H9 (cell line): Measurements from ENCODE around the gene TERC. TPM values are rescaled to one million over a fixed set of nuclear protein-coding genes. Genes with fewer than 3 reads are reported as not detected.

Experiments
- DNase-seq: peaks from one replicate; pipeline ENCODE4 v3.0.0-alpha.2; 2017
- H2AFZ ChIP-seq: one replicate; pipeline ENCODE4 v1.6.1; 2013; ENCODE audit warnings: mild to moderate bottlenecking, low read length, control low read depth, moderate library complexity
- H2AK5ac ChIP-seq: 2 replicates; pipeline ENCODE4 v1.6.1; 2013; ENCODE audit warnings: low read length, control low read depth, mixed read lengths; ENCODE audit not compliant: insufficient read length
- H2BK120ac ChIP-seq: one replicate; pipeline ENCODE4 v1.6.1; 2013; ENCODE audit warnings: low read depth, mild to moderate bottlenecking, low read length, control low read depth, inconsistent platforms; ENCODE audit not compliant: poor library complexity, severe bottlenecking
- H2BK12ac ChIP-seq: 2 replicates; pipeline ENCODE4 v1.6.1; 2013; ENCODE audit warnings: low read length, control low read depth, mixed read lengths, low read depth; ENCODE audit not compliant: insufficient read length
- H2BK15ac ChIP-seq: 2 replicates; pipeline ENCODE4 v1.6.1; 2013; ENCODE audit warnings: low read depth, low read length, control low read depth
- H2BK20ac ChIP-seq: one replicate; pipeline ENCODE4 v1.6.1; 2013; ENCODE audit warnings: low read depth, mild to moderate bottlenecking, low read length, control low read depth, inconsistent platforms; ENCODE audit not compliant: poor library complexity, severe bottlenecking
- H2BK5ac ChIP-seq: 2 replicates; pipeline ENCODE4 v1.6.1; 2013; ENCODE audit warnings: low read length, control low read depth, mixed read lengths; ENCODE audit not compliant: insufficient read length
- H3K14ac ChIP-seq: 2 replicates; pipeline ENCODE4 v1.6.1; 2013; ENCODE audit warnings: low read length, control low read depth; ENCODE audit not compliant: insufficient read depth
- H3K18ac ChIP-seq: 2 replicates; pipeline ENCODE4 v1.6.1; 2013; ENCODE audit warnings: low read depth, mild to moderate bottlenecking, mixed read lengths, low read length, control low read depth; ENCODE audit not compliant: insufficient read length
- H3K23ac ChIP-seq: 2 replicates; pipeline ENCODE4 v1.6.1; 2013; ENCODE audit warnings: low read length, control low read depth, mixed read lengths, low read depth; ENCODE audit not compliant: insufficient read length
- H3K23me2 ChIP-seq: 2 replicates; pipeline ENCODE4 v1.6.1; 2013; ENCODE audit warnings: low read depth, mild to moderate bottlenecking, mixed read lengths, low read length, control low read depth; ENCODE audit not compliant: insufficient read length, poor library complexity, severe bottlenecking
- H3K27ac ChIP-seq: 2 replicates; pipeline ENCODE4 v1.5.1; 2013; ENCODE audit warnings: low read length, control low read depth, mixed read lengths, low read depth; ENCODE audit not compliant: insufficient read length
- H3K27me3 ChIP-seq: 2 replicates; pipeline ENCODE4 v1.6.1; 2013; ENCODE audit warnings: low read length, control low read depth, inconsistent platforms; ENCODE audit not compliant: insufficient read depth
- H3K4ac ChIP-seq: 2 replicates; pipeline ENCODE4 v1.6.1; 2013; ENCODE audit warnings: low read depth, mild to moderate bottlenecking, control low read depth, inconsistent platforms, low read length, moderate library complexity
- H3K4me1 ChIP-seq: 2 replicates; pipeline ENCODE4 v1.6.1; 2013; ENCODE audit warnings: low read length, control low read depth, inconsistent platforms; ENCODE audit not compliant: insufficient read depth
- H3K4me2 ChIP-seq: 2 replicates; pipeline ENCODE4 v1.6.1; 2013; ENCODE audit warnings: low read length, control low read depth, mixed read lengths; ENCODE audit not compliant: insufficient read length, insufficient read depth
- H3K56ac ChIP-seq: 2 replicates; pipeline ENCODE4 v1.6.1; 2013; ENCODE audit warnings: low read depth, mild to moderate bottlenecking, mixed read lengths, low read length, control low read depth; ENCODE audit not compliant: insufficient read length
- H3K79me1 ChIP-seq: 2 replicates; pipeline ENCODE4 v1.6.1; 2013; ENCODE audit warnings: low read depth, mild to moderate bottlenecking, moderate library complexity, low read length, control low read depth, inconsistent platforms; ENCODE audit not compliant: insufficient read depth, poor library complexity, severe bottlenecking
- H3K79me2 ChIP-seq: 2 replicates; pipeline ENCODE4 v1.6.1; 2013; ENCODE audit warnings: low read length, control low read depth, inconsistent platforms; ENCODE audit not compliant: insufficient read depth
- H3K9ac ChIP-seq: 2 replicates; pipeline ENCODE4 v1.6.1; 2013; ENCODE audit warnings: low read length, control low read depth, mixed read lengths; ENCODE audit not compliant: insufficient read length; ENCODE audit errors: extremely low read depth
- H3K9me3 ChIP-seq: one replicate; pipeline ENCODE4 v1.6.1; 2013; ENCODE audit warnings: low read depth, low read length, inconsistent platforms; ENCODE audit not compliant: control insufficient read depth
- H3T11ph ChIP-seq: one replicate; pipeline ENCODE4 v1.6.1; 2013; ENCODE audit warnings: mild to moderate bottlenecking, low read length, control low read depth, inconsistent platforms
- H4K20me1 ChIP-seq: one replicate; pipeline ENCODE4 v1.6.1; 2013; ENCODE audit not compliant: control insufficient read depth, insufficient read length, insufficient read depth
- H4K5ac ChIP-seq: 2 replicates; pipeline ENCODE4 v1.6.1; 2013; ENCODE audit warnings: low read depth, mild to moderate bottlenecking, mixed read lengths, low read length, control low read depth; ENCODE audit not compliant: insufficient read length
- H4K8ac ChIP-seq: replicated peaks from 2 replicates; pipeline ENCODE4 v1.6.1; 2013; ENCODE audit warnings: low read length, control low read depth, mixed read lengths, low read depth; ENCODE audit not compliant: insufficient read length
- H4K91ac ChIP-seq: 2 replicates; pipeline ENCODE4 v1.6.1; 2013; ENCODE audit warnings: low read depth, mild to moderate bottlenecking, moderate library complexity, mixed read lengths, low read length, control low read depth; ENCODE audit not compliant: insufficient read length
- H3K27ac Mint-ChIP-seq, 3 experiments: 2 replicates in 2 of 3; 3 replicates in 1 of 3; pipeline ENCODE4 v1.8.0; 2020 to 2021; ENCODE audit warnings: mixed read lengths in 3 of 3, mild to moderate bottlenecking in 1 of 3, moderate library complexity in 1 of 3
- H3K27me3 Mint-ChIP-seq: 2 replicates; pipeline ENCODE4 v1.8.0; 2021; ENCODE audit warnings: low read depth, mild to moderate bottlenecking, moderate library complexity, mixed read lengths
- H3K36me3 Mint-ChIP-seq, 3 experiments: 2 replicates in 2 of 3; 3 replicates in 1 of 3; pipeline ENCODE4 v1.8.0; 2020 to 2021; ENCODE audit warnings: low read depth in 3 of 3, mixed read lengths in 3 of 3; ENCODE audit not compliant: insufficient read depth in 1 of 3
- H3K4me1 Mint-ChIP-seq, 2 experiments: 2 replicates each; pipeline ENCODE4 v1.8.0; 2020; ENCODE audit warnings: mixed read lengths in 2 of 2
- H3K4me3 Mint-ChIP-seq, 2 experiments: 2 replicates in 1 of 2; 3 replicates in 1 of 2; pipeline ENCODE4 v1.8.0; 2020 to 2021; ENCODE audit warnings: mild to moderate bottlenecking in 2 of 2, mixed read lengths in 2 of 2, moderate library complexity in 1 of 2
- H3K9me3 Mint-ChIP-seq, 2 experiments: 2 replicates in 1 of 2; 3 replicates in 1 of 2; pipeline ENCODE4 v1.8.0; 2020; ENCODE audit warnings: mild to moderate bottlenecking in 2 of 2, mixed read lengths in 2 of 2, moderate library complexity in 1 of 2
- whole genome bisulfite sequencing: extraction: QIAGEN DNeasy Blood & Tissue Kit; methylation state at CpG from one replicate; pipeline ENCODE4 v1.1.7; 2013; ENCODE audit warnings: missing lambda C conversion rate, low lambda C conversion rate, mixed read lengths; ENCODE audit not compliant: insufficient read length; ENCODE audit errors: extremely low coverage; 5-methylcytosine and 5-hydroxymethylcytosine counted together
- total RNA-seq: library from RNA; stranded (reverse); gene quantifications from 2 replicates; pipeline ENCODE4 v1.2.1, GENCODE V29; 2021
- TF ChIP-seq, protein P1 (sequence below): fragments of 200-600 bp; sonication (generic); conservative IDR thresholded peaks from 3 replicates; pipeline ENCODE4 v1.8.0; 2021; ENCODE audit warnings: antibody characterized with exemption, mild to moderate bottlenecking

The TERC gene
- total RNA-seq, 1 experiment from 2014 or later: 14.1 TPM

DNA sequence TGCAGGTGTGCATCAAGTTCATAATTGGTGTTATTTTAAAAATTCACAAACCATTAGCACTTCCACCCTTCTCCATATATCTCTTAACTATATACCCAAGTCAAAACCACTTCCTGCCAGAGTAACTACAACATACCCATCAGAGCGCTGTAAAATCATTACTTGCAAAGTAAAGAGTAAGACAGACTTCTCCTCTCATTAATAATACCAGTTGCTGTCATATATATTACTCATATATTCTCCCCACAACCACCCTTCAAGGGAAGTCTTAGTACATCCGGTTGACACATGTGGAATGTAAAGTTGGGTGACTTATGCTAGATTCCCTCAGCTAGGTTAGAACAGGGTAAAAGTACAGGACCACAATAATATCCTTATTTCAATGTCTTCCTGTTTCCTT is 5.6 kb downstream of the TERC start:
- Histone ChIP-seq H2BK12ac (no peak overlapping the region), H2AK5ac (no peak overlapping the region), H2BK120ac (no peak overlapping the region), H2BK20ac (no peak overlapping the region), H2BK5ac (no peak overlapping the region), H2AFZ (no peak overlapping the region), H3K4me2 (no peak overlapping the region), H4K20me1 (no peaks in the 10 kb centered on the region), H3K23ac (no peak overlapping the region), H3K27ac (no peak overlapping the region), H3T11ph (no peak overlapping the region), H3K9me3 (no peaks in the 10 kb centered on the region), H3K56ac (no peak overlapping the region), H2BK15ac (no peak overlapping the region), H3K14ac (no peak overlapping the region), H3K4ac (no peak overlapping the region), H4K91ac (no peak overlapping the region), H3K79me2 (no peaks in the 10 kb centered on the region), H3K79me1 (no peaks in the 10 kb centered on the region), H3K23me2 (peaks cover 2% of the 10 kb centered on the region), H4K8ac (no peak overlapping the region), H3K4me1 (no peaks in the 10 kb centered on the region), H3K18ac (no peak overlapping the region), H3K9ac (no peak overlapping the region), H3K27me3 (no peaks in the 10 kb centered on the region), H4K5ac (no peak overlapping the region)
- TF ChIP-seq, protein P1, sequence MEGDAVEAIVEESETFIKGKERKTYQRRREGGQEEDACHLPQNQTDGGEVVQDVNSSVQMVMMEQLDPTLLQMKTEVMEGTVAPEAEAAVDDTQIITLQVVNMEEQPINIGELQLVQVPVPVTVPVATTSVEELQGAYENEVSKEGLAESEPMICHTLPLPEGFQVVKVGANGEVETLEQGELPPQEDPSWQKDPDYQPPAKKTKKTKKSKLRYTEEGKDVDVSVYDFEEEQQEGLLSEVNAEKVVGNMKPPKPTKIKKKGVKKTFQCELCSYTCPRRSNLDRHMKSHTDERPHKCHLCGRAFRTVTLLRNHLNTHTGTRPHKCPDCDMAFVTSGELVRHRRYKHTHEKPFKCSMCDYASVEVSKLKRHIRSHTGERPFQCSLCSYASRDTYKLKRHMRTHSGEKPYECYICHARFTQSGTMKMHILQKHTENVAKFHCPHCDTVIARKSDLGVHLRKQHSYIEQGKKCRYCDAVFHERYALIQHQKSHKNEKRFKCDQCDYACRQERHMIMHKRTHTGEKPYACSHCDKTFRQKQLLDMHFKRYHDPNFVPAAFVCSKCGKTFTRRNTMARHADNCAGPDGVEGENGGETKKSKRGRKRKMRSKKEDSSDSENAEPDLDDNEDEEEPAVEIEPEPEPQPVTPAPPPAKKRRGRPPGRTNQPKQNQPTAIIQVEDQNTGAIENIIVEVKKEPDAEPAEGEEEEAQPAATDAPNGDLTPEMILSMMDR: no peak
- Mint-ChIP-seq H3K9me3 (peaks cover 10% of the 10 kb centered on the region in 2 experiments; a peak in 3 of 5 replicates), H3K27me3 (no peaks in the 10 kb centered on the region; the same call in 1 of the 2 replicates), H3K4me3 (no peak overlapping the region), H3K4me1 (peaks cover 0 to 2% of the 10 kb centered on the region in 2 experiments; a peak in 1 of 4 replicates), H3K27ac (no peak overlapping the region), H3K36me3 (peaks cover 0 to 3% (median 2%) of the 10 kb centered on the region in 3 experiments; a peak in 3 of 7 replicates)
- no CpG with 5 or more reads among the region's 2 CpGs for WGBS
- DNase-seq: no peak
